ENCODE results near the gene REEP6.

GRCh38 chr19:1441677-1442438, 49.1 kb upstream of the REEP6 start:
- TF ChIP-seq CTCF (IDR thresholded peaks at IDR 0.05), result no peak
- TF ChIP-seq REST (IDR thresholded peaks at IDR 0.05; ENCODE audit: insufficient read depth in 1 of 2, low read depth in 2 of 2, low read length in 1 of 2), result no peak
- TF ChIP-seq POLR2AphosphoS5 (IDR thresholded peaks at IDR 0.05; ENCODE audit: low read depth, low read length), result 0 out of 2 replicates have a peak, but pooled peaks have one; percentile 33

Data from Panc1 (cell line).